Measurements from ENCODE around the gene DDX47. TPM values are rescaled to one million over a fixed set of nuclear protein-coding genes. Genes with fewer than 3 reads are reported as not detected.
"Not testable (repeated sequence)": the region's sequence is repeated elsewhere in the genome, so short reads cannot be mapped to it uniquely, and the experiment has no call there.

DDX47 gene
- total RNA-seq, 1 donor from 2014 or later, result 36.3 TPM

GRCh38 chr12:12820376-12820775 lies 7.2 kb downstream of the DDX47 start:
- DNase-seq (ENCODE audit: low spot score), result not testable (repeated sequence)

GRCh38 chr12:12821975-12822374 lies 8.8 kb downstream of the DDX47 start:
- no peak for DNase-seq (ENCODE audit: low spot score)

DNA sequence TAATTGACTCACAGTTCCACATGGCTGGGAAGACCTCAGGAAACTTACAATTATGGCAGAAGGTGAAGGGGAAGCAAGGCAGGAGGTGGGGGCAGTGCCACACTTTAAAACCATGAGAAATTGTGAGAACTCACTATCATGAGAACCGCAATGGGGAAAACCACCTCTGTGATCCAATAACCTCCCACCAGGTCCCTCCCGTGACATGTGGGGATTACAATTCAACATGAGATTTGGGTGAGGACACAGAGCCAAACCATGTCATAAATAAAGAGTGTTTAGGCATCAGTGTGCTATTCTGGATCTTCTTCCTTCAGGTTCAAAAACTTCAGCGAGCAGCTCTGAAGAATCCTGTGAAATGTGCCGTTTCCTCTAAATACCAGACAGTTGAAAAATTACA lies 9.7 kb downstream of the DDX47 start:
- no peak for DNase-seq (ENCODE audit: low spot score)

DNA sequence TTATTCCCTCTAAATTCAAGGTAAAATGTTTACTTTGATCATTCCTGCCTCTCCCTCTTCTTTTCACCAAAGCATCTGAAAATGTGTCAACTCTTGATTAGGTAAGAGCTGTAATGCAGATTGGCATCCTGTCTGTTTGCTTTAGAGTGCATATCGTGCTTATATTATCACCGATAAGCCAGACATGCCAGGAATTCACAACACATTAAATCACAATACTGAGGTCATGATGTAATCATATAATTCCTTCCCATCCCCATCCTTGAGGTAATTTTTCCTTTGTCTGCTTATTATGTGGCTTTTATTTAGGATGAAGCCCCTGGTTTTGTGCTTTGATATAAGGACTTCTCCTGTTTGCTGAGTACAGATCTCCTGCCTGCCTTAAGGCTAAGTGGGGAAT lies 10.2 kb downstream of the DDX47 start:
- no peak for DNase-seq (ENCODE audit: low spot score)

DNA sequence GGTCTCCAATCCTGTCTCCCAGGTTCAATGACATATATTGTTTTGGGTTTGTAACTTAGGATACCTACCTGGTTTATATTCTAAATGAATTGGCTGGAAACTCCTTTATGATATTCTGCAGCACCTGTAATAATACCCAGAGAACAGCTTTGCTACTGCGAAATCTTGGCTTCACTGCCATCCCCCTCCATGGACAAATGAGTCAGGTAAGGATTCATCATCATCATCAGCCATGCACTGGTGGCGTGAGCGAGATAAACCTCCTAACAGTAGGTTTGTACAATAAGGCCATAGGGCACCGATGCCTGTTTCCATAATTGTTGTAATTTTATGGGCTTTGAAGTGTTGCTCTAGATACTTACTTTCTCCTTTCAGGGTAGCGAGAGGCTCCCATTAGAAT lies 10.7 kb downstream of the DDX47 start:
- no peak for DNase-seq (ENCODE audit: low spot score)

DNA sequence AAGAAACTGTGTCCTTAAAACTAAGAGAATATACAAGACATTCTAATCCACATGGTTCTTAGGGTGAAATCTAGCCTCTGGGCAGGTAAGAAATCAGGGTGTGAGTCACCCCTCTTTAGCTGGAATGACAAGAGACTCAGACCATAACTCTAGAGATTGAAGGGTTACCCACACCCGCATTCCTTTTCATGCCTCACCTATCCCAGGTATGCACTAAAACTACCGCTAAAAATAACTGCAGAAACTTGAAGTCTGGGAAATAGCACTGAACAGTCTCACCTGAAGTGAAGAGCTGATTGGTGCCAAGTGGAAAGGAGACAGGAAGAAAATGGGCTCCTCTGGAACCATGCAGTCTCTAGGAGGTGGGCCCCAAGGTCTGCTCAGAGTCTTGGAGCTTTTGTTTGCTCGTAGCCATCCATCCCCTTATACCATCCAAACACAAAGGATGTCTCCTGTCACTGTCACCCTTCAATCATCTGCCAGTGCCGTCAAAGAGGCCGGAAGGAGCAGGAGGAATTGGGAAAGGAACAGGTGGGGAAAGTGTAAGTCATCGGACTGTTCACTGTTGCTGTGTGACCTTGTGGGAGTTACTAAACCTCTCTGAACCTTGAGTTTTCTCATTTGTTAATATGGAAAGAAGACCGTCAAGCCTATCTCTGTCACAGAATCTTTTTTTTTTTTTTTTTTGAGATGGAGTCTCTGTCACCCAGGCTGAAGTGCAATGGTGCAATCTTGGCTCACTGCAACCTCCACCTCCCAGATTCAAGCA lies 22.4 kb downstream of the DDX47 start:
- DNase-seq (ENCODE audit: low spot score), result no peak

DNA sequence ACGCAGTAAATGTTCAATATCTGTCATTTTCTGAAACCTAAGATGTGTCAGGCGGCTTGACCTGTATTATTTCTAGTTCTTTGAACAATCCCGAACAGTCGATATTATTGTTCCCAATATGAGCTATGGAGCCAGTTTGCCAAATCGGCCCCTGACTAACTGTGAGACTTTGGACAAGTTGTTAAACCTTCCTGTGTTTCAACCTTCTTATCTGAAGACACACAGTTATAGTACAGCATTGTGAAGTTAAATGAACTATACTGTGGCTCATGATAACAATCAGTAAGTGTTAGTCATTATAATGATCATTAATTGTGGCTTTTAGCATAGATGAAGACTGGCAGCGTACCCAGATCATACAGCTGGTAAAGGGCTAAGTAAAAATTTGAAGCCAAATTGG lies 23.4 kb downstream of the DDX47 start:
- no peak for DNase-seq (ENCODE audit: low spot score)

GRCh38 chr12:12837025-12837812 lies 24.1 kb downstream of the DDX47 start:
- DNase-seq (ENCODE audit: low spot score), result no peak

DNA sequence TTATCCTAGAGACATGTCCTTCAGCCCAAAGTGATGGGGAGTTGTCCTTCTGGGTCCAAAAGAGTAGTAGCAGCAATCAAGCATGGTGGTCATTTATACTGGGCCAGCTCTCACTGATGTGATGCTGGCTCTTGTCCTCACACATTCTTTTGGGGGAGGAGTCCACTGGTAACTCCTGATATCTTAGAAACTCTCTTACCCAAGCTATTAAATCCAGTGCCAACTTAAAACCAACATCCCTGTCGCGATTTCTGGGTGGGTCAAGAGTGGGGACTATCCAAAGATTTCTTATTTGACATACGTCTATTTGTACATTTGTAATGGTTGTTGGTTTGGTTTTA lies 24.6 kb downstream of the DDX47 start:
- DNase-seq (ENCODE audit: low spot score), result no peak

- no peak for DNase-seq (ENCODE audit: low spot score)
These were observed 25.9 kb downstream of the DDX47 start for GRCh38 chr12:12839003-12839395.

GRCh38 chr12:12839439-12839838 lies 26.3 kb downstream of the DDX47 start:
- not testable (repeated sequence) for DNase-seq (ENCODE audit: low spot score)

DNA sequence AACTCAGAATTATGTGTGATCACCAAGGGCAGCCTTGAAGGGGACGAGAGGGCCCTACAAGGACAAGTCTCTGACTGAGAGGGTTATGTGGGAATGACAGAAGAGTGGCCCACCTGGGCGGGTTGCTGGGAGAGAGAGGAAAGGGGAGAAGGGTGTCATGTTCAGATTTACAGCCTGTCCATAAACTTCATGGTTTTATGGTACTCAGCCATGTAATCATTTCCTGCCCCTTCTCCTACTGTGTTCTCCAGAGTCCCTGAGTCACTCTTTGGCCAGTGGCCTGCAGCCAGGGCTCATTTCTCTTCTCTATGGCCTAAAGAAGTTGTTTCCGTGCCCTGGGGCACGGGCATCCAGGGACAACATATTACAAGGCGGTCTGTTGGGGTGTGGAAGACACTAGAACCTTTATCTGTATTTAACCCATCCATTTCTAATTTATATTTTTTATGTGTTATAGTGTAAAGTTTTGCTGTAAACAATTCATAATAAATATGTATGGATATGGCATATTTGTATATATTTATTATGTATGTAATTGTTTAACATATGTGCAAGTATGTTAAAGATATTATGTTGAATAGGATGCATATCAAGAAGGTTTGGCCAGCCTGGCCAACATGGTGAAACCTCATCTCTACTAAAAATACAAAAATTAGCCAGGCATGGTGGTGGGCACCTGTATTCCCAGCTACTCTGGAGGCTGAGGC lies 26.9 kb downstream of the DDX47 start:
- DNase-seq (ENCODE audit: low spot score), result no peak

DNA sequence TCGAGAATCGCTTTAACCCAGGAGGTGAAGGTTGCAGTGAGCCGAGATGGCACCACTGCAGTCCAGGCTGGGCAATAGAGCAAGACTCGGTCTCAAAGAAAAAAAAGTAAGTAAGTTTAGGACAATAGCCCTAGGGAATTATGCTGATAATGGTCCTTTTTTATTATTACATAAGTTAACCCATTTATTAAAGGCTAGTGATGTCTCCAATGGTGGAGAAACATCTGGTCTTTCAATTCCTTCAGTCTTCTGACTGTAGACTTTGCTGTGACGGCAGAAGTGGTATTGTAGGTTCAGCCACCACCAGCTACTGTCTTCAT lies 27.4 kb downstream of the DDX47 start:
- DNase-seq (ENCODE audit: low spot score), result no peak

DNA sequence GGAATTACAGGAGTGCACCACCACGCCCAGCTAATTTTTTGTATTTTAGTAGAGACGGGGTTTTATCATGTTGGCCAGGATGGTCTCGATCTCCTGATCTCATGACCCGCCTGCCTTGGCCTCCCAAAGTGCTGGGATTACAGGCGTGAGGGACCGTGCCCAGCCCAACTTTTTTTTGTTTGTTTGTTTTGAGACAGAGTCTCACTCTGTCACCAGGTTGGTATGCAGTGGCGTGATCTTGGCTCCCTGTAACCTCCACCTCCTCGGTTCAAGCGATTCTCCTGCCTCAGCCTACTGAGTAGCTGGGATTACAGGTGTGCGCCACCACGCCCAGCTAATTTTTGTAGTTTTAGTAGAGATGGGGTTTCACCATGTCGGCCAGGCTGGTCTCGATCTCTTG lies 28.3 kb downstream of the DDX47 start:
- DNase-seq (ENCODE audit: low spot score), result not testable (repeated sequence)

- DNase-seq (ENCODE audit: low spot score), result no peak
These were observed 32.7 kb downstream of the DDX47 start for GRCh38 chr12:12845794-12846243.

DNA sequence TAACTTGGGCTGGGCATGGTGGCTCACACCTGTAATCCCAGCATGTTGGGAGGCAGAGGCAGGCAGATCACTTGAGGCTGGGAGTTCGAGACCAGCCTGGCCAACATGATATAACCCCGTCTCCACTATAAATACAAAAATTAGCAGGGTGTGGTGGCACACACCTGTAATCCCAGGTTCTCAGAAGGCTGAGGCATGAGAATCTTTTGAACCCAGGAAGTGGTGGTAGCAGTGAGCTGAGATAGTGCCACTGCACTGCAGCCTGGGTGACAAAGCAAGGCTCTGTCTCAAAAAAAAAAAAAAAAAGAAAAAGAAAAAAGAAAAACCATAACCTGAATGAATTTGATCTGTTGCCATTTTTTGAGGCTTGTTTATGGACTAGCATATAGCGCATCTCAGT lies 33.6 kb downstream of the DDX47 start:
- DNase-seq (ENCODE audit: low spot score), result not testable (repeated sequence)

- DNase-seq (ENCODE audit: low spot score), result no peak
These were observed 40.3 kb downstream of the DDX47 start for GRCh38 chr12:12853435-12853834.

- no peak for DNase-seq (ENCODE audit: low spot score)
These were observed 46.5 kb downstream of the DDX47 start for GRCh38 chr12:12859690-12860089.

GRCh38 chr12:12864243-12864642 lies 51.1 kb downstream of the DDX47 start:
- no peak for DNase-seq (ENCODE audit: low spot score)

DNA sequence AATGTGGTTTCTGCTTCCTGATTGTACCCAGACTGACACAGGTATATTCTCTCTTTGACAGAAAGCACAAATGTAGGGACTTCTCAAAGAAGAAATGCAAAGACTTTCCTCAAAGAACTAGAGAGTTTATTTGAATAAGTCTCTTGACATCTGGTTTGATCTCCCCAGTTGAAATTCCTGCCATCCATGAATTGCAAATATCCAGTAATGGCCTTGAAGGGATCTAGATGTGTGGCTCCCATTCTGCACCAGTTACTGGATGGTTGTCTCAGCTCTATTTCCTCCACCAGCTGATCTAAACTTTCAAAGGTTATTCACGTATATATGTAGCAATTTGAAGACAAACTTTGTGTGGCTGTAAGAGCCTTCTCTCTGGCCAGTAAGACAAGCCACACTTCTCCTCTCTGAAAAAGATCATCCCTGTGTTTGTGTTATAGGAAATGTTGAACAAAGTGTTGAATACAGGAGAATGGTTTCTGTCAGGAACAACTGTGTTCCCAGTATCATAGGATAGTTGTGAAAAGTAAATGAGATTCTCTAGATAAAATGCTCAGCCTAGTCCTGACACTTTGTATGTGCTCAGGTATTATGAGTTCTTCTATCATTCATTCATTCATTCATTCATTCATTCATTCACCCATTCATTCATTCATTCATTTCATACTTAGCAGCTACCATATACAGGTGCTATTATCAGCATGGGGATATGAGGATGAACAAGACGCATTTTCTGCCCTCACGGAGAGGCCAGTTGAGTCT lies 55.5 kb downstream of the DDX47 start:
- no peak for DNase-seq (ENCODE audit: low spot score)

DNA sequence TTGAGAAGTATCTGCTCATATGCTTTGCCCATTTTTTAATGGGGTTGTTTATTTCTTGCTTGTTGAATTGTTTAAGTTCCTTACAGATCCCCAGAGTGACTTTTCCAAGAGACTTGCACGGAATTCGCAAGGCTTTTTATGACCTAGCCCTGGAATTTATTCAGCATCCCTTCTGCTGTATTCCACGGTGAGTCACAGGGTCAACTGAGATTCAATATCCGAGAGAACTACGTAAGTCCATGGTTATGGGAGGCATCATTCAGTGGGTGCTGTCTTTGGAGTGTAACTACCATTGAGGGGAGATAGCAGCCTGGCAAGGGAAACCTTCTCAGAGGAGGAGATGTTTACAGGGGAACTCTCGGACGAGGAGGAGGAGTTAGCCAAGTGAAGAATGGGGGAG lies 57.3 kb downstream of the DDX47 start:
- no peak for DNase-seq (ENCODE audit: low spot score)

DNA sequence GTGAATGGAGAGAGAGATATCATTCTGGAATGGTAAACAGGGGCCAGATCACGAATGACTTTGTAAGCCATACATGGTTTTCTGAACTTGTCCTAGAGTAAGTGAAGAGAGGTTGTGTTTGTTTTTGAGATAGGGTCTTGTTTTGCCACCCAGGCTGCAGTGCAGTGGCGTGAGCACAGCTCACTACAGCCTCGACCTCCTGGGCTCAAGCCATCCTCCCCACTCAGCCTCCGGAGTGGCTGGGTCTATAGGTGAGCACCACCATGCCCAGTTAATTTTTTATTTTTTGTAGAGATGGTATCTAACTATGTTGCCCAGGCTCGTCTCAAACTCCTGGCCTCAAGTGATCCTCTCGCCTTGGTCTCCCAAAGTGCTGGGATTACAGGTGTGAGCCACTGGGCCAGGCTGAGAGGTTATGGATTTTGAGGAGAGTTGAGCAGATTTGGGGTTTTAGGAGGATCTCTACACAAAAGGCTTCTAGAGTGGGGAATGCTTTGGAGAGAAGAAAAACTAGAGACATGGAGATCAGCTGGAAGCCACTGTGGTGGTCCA lies 58.5 kb downstream of the DDX47 start:
- no peak for DNase-seq (ENCODE audit: low spot score)
